ENCODE results near the gene NFIX.

The NFIX gene

GRCh38 chr19:13034636-13035035, 39.4 kb downstream of the NFIX start:
- TF ChIP-seq CTCF (conservative IDR thresholded peaks at IDR 0.05) = no peak
- H3K27ac ChIP-seq = peak overlapping the region; percentile 100

- H3K27ac ChIP-seq = peak overlapping the region; percentile 100; the same call in 1 of the 2 replicates
- no peak for TF ChIP-seq CTCF (conservative IDR thresholded peaks at IDR 0.05)
These were observed 40.6 kb downstream of the NFIX start for GRCh38 chr19:13035820-13036365.

- peak overlapping the region; percentile 100; the same call in 1 of the 2 replicates for H3K27ac ChIP-seq
- TF ChIP-seq CTCF (conservative IDR thresholded peaks at IDR 0.05) = peak; percentile 13; the same call in 1 of the 2 replicates
These were observed 41.2 kb downstream of the NFIX start for GRCh38 chr19:13036366-13036976.

- TF ChIP-seq CTCF (conservative IDR thresholded peaks at IDR 0.05) = no peak
- H3K27ac ChIP-seq = peak overlapping the region; percentile 100; the same call in 1 of the 2 replicates
These were observed 41.9 kb downstream of the NFIX start for GRCh38 chr19:13037161-13037560.

- peak overlapping the region; percentile 100; the same call in 1 of the 2 replicates for H3K27ac ChIP-seq
- no peak for TF ChIP-seq CTCF (conservative IDR thresholded peaks at IDR 0.05)
These were observed 42.5 kb downstream of the NFIX start for GRCh38 chr19:13037731-13038130.

- H3K27ac ChIP-seq = peak overlapping the region; percentile 18; the same call in 1 of the 2 replicates
- TF ChIP-seq CTCF (conservative IDR thresholded peaks at IDR 0.05) = 0 out of 2 replicates have a peak, but pooled peaks have one; percentile 14
These were observed 43.3 kb downstream of the NFIX start for GRCh38 chr19:13038306-13039210.

GRCh38 chr19:13039211-13039789, 44.0 kb downstream of the NFIX start:
- no peak for TF ChIP-seq CTCF (conservative IDR thresholded peaks at IDR 0.05)
- peak overlapping the region; percentile 25 for H3K27ac ChIP-seq
